KOPT-K1 (cell line): Measurements from ENCODE around the gene KNDC1.

Experiments
- H3K27ac ChIP-seq: fragments of 200-600 bp; sonication (generic); 2 replicates; pipeline ENCODE4 v1.5.1; 2016; ENCODE audit warnings: antibody characterized with exemption, mild to moderate bottlenecking, low read depth, low read length; ENCODE audit not compliant: poor library complexity, severe bottlenecking
- H3K36me3 ChIP-seq: fragments of 200-600 bp; sonication (generic); 2 replicates; pipeline ENCODE4 v1.5.1; 2017; ENCODE audit warnings: antibody characterized with exemption, mild to moderate bottlenecking, low read length, moderate library complexity; ENCODE audit not compliant: insufficient read depth
- H3K9me3 ChIP-seq: fragments of 200-600 bp; sonication (generic); 2 replicates; pipeline ENCODE4 v1.5.1; 2017; ENCODE audit warnings: antibody characterized with exemption, low read length, mild to moderate bottlenecking; ENCODE audit not compliant: insufficient read depth, poor library complexity, severe bottlenecking

Gene KNDC1

DNA sequence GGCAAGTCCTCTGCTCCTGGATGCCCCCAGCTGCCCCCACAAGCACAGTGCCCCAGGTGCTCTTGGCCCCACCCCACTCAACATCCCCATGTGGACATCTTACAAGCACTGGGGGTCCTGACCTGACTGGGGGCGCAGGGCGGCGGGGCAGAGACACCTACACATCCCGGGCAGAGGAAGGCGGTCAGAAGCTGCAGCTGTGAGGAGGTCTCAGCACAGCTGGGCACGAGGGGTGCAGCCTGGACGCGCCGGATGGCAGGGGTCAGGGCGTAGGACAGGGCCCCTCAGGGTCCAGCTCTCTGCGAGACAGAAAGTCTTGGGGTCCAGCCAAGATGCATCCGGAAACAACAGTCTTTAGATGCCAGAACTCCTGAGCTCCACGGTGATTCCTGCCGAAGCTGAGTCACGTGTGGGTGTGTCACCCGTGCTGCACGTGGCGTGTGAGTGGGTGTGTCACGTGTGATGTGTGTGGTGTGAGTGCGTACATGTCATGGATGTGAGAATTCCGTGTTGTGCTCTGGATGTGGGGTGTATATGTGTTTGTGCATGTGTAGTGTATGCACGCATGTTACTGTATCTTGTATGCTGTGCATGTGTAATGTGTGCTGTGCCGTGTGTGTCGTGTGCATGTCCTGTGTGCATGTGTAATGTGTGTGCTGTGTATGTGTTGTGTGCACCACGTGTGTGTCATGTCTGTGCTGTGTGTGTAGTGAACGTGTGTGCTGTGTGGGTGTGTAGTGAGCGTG lies 82.8 kb downstream of the KNDC1 start:
- Histone ChIP-seq H3K27ac (no peak overlapping the region), H3K36me3 (no peaks in the 10 kb centered on the region), H3K9me3 (no peaks in the 10 kb centered on the region)

DNA sequence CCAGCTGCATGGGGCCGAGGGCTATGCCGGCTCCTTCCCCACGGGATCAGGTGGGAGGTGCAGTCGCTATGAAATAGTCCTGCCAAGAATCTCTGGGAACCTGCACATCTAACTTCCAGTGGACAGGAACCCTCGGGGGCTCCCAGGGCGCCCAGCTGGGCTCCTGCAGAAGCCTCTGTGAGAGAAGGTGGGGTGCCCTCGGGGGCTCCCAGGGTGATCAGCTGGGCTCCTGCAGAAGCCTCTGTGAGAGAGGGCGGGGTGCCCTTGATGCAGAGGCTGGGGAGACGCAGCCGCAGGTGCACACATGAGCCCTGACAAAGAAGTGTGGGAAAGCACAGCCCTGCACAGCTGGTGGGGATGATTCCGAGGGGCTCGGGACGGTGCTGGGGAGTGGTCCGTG lies 83.6 kb downstream of the KNDC1 start:
- Histone ChIP-seq H3K9me3 (no peaks in the 10 kb centered on the region), H3K36me3 (no peaks in the 10 kb centered on the region), H3K27ac (no peak overlapping the region)

DNA sequence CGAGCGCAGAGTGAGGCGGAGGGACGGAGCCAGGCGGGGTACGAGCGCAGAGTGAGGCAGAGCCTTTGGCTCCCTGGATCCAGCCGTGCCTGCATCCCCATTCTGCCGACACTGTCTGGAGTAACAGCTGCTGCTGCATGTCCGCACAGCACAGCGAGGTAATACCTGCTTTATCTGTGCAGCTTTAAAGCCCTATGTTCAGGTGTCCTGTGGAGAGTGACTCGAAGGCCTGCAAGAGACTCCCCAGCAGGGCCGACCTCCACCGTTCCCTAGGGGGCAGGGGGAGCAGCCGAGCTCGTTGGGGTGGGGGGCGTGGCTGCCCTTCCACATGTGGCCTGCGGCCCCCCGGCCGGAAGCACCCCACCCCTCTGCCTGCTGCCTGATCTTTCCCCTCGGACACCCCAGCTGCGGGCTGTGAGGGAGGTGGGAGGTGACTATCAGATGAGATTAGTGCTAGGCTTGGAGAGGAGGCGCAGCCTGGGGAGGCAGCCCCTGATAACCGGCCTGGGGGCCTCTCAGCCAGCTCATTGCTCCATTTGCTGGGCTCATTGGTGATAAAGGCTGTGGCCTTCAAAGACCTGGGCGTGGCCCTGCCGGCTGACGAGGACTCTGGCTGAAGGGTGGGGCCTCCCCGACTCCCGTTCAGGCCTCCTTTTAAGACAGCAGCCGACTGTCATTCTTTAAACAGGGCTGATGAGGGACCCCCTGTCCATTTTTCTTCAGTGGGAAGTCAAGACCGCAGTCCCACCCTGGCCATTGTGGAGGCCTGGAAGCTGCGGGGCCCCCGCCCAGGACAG lies 85.6 kb downstream of the KNDC1 start:
- H3K27ac ChIP-seq, result no peak overlapping the region
- H3K9me3 ChIP-seq, result no peaks in the 10 kb centered on the region

DNA sequence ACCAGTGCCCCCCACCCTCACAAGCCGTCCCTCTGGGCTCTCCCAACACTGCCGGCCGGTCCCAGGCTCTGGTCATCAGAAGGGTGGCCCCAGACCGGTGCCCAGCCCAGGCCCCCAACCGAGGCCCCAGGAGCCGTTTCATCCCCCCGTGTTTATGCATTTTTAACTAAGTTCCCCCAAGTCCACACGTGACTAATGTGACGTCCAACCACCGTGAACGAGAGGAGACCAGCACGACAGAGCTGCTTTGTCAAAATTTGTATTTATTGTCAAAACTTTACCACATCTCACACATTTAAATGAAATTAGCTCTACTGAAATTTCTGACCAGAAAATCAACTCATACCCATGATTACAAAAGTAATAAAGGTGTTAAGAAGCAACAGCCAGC lies 86.2 kb downstream of the KNDC1 start:
- no peaks in the 10 kb centered on the region for H3K9me3 ChIP-seq
- H3K36me3 ChIP-seq, result no peaks in the 10 kb centered on the region
- no peak overlapping the region for H3K27ac ChIP-seq

More for the DNA sequence above, 85.6 kb downstream of the KNDC1 start:
- H3K36me3 ChIP-seq, result no peaks in the 10 kb centered on the region

DNA sequence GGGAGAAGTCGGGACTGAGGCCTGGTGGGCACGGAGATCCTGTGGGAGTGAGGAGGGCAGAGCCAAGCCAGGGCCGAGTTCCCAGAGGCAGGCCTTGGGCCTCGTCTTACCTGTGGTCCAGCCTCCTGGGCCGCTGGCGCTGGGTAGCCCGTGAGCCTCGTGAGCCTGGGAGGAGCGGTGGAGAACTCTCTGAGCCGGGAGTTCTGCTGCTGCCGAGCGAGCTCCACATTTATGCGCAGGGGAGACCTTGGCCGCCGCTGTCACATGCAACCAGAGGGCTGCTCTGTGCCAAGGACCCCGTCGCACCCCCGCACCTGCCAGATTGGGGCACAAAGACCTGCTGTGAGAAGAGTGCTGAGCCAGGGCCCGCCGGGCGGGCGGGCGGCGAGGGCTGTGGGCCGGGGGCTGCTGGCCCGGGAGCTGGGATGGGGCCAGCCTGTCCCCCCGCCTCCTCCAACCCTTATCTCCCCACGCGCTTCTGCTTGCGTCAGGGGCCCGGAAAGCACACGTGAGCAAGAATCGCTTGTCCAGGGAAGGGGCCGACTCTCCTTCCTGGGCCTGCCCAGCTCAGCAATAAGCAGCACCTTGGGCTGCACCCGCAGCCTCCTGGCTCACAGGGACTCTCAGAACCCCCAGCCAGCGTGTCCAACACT lies 87.8 kb downstream of the KNDC1 start:
- no peaks in the 10 kb centered on the region for H3K36me3 ChIP-seq
- H3K9me3 ChIP-seq, result no peaks in the 10 kb centered on the region
- H3K27ac ChIP-seq, result no peak overlapping the region

DNA sequence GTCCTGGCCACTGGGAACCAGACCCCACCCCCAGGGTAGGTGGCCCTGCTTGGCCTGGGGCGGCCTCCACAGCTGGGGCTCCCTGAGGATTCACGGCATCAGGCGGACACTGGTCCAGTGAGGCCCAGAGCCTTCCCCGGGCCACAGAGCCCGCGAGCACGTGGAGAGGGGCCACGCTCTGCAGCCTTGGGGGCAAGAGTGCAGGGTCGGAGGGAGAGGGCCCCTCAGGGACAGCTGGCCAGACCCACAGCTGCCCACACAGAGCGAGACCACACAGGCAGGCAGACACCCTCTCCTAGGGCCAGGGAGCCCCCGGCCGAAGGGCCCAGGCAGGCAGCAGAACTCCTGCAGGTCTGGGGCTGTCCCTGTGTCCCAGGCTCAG lies 88.3 kb downstream of the KNDC1 start:
- H3K36me3 ChIP-seq, result no peaks in the 10 kb centered on the region
- no peaks in the 10 kb centered on the region for H3K9me3 ChIP-seq
- H3K27ac ChIP-seq, result no peak overlapping the region

DNA sequence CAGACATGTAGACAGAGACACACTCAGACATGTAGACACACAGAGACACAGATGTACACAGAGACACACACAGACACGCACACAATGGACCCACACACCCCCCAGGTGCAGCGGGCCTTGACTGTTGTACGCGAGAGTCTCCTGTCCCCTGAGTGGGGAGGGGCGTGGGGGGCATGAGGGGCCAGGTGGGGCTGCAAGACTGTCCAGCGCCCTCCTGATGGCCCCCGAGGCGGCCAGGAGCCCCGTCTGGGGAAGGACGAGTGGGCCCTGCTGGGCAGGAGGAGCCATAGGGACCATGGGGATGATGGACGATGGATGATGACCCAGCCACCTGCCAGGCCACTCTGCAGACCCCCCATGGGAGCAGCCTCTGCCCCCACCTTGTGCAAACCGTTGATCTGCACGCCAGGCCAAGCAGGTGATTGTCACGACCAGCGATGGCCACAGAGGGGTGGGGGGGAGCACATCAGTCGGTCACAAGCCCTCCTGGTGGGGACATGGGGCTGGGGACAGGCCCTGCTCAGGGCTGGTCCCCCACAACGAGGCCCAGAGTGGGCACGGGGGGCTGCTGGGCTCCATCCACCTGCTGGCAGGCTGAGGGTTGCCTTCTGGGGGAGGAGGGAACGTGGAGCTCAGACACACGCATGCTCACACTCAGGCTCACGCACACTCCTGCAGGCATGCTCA lies 89.2 kb downstream of the KNDC1 start:
- Histone ChIP-seq H3K36me3 (no peaks in the 10 kb centered on the region), H3K27ac (no peak overlapping the region), H3K9me3 (no peaks in the 10 kb centered on the region)

DNA sequence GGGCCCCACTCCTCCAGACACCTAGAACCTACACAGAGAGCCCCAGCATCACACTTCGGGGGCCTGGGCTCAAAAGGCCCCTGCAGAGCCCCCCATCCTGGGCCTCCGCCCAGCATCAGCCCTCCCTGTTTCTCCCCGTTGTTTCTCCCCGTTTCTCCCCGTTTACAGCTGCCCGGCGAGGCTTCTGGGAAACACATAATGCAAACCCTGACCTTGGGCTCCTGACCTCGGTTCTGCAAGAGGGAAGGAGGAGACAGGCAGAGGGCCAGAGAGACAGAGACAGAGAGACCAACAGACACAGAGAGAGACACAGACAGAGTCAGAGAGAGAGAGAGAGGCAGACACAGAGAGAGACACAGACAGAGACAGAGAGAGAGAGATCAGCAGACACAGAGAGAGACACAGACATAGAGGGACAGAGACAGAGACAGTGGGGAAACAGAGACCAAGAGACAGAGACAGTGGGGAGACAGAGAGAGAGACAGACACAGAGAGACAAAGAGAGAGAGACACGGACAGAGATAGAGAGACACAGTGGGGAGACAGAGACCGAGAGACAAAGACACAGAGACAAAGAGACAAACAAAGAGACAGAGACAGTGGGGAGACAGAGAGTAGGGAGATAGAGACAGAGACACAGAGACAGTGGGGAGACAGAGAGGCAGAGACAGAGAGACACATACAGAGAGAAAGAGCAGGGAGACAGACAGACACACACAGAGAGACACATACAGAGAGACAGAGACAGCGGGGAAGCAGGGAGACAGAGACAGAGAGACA lies 90.1 kb downstream of the KNDC1 start:
- Histone ChIP-seq H3K9me3 (no peaks in the 10 kb centered on the region), H3K27ac (no peak overlapping the region), H3K36me3 (no peaks in the 10 kb centered on the region)

DNA sequence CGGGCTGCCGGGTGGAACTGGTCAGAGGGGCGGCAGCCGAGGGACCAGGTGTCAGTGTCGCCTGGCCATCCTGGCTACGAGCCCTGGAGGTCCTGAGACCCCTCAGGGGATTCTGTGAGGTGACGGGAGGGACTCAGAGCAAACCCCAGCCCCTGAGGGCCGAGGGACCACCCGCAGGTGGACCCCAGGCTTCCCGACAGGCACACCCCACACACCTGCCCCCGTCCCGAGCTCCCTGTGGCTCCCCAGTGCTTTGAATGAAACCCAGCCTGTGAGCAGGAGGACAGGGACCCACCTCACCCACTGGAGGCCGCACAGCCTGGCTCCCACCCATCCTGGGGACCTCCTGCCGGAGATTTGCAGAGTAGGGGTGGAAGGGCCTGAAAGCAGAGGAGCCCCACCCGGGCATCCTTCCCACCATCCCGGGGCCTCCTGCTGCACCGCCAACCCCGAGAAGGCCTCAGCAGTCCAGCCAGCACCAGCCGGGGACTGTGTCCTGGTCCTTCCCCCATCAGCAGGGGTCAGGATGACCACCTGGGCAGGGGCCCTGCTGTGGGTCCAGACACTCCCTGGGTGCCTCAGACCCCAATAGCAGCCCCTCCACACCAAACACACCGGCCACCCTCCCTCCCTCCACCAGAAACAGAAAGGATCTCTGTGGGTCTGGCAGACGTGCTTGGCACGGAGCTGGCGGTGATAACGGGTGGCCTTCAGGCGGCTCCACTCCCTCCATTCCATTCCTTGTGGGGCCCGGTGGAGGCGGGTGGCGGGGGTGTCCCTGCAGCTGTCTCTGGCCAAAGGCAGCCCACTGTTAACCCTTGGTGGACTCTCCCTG lies 91.6 kb downstream of the KNDC1 start:
- Histone ChIP-seq H3K9me3 (no peaks in the 10 kb centered on the region), H3K36me3 (no peaks in the 10 kb centered on the region), H3K27ac (no peak overlapping the region)

DNA sequence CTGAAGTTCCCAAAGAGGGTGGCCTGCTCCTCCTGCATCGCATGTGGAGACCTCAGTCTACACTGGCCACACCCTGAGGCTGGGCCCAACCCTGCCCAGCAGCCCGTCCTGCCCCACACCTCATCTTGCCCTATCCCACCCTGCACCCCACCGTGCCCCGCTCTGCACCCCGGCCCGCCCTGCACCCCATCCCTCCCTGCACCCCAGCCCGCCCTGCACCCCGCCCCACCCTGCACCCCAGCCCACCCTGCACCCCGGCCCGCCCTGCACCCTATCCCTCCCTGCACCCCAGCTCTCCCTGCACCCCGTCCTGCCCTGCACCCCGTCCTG lies 92.2 kb downstream of the KNDC1 start:
- no peaks in the 10 kb centered on the region for H3K9me3 ChIP-seq
- H3K36me3 ChIP-seq, result no peaks in the 10 kb centered on the region
- H3K27ac ChIP-seq, result no peak overlapping the region

DNA sequence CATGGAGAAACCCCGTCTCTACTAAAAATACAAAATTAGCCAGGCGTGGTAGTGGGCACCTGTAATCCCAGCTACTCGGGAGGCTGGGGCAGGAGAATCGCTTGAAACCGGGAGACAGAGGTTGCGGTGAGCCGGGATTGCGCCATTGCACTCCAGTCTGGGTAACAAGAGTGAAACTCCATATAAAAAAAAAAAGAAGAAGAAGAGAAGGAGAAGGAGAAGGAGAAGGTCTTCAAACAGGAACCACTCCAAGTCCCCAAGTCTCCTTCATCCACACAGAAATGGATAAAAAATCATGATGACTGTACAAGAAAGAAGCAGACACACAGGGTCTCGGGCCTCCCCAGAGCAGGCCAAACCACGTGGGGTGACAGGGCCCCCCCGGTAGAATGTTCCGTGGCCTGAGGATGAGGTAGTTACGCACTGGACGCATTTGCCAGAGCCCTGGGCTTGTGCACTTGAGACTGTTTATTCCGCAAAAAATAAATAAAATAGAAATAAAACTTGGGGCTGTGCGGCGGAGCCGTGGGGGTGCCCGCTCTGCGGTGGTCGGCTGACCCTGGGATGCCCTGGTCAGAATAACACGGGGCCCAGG lies 93.4 kb downstream of the KNDC1 start:
- no peak overlapping the region for H3K27ac ChIP-seq
- no peaks in the 10 kb centered on the region for H3K36me3 ChIP-seq
- H3K9me3 ChIP-seq, result no peaks in the 10 kb centered on the region

DNA sequence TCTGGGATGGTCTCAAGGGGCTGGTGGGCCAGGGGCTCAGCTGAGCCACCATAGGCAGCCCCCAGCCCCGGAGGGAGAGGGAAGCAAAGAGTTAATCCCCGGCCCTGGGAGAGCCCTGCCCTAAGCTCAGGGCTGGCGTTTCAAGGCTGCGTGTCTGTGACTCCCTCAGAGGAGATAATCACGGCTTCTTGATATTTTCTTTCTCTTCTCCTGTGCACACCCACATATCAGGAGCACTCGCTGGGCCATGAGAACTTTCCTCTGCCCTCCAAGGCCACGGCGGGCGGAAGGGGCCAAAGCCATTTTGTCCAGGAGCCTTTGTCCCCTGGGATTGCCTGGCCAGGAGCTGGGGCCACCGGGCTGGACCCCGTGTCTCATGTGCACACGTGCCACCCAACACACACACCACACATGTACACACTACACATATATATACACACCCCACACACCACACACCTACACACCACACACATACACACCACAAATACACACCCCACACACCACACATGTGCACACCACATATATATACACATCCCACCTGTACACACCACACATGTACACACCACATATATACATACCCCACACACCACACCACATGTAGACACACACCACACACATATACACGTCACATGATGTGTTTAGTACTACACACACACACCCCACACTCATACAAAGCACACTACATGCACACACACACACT lies 94.6 kb downstream of the KNDC1 start:
- no peak overlapping the region for H3K27ac ChIP-seq
- H3K36me3 ChIP-seq, result no peaks in the 10 kb centered on the region
- no peaks in the 10 kb centered on the region for H3K9me3 ChIP-seq

DNA sequence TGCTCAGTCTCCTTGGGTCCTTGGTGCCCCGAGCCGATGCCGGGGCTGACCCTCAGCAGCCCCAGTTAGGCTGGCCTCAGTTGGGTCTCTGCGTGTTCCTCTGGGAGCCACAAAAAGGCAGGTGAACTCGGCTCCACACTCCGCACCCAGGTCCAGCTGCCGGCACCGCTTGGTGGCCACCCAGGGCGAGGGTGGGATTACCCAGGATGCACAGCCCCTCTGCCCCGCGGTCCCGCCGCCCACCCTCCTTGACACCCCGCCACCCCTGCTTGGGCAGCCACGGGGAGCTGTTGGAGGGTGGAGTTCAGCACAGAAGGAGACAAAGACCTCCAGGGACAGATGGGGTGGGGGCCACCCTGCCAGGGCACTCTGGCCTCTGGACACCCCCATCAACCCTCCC lies 95.3 kb downstream of the KNDC1 start:
- Histone ChIP-seq H3K36me3 (no peaks in the 10 kb centered on the region), H3K9me3 (no peaks in the 10 kb centered on the region), H3K27ac (no peak overlapping the region)
